Keratinocyte (primary cell): ENCODE measurements around the gene OR9G4.

Experiments used
- EZH2 ChIP-seq: IDR thresholded peaks from one replicate; pipeline ENCODE4 v1.6.1; 2012; ENCODE audit warnings: inconsistent platforms, mild to moderate bottlenecking, low read length, moderate library complexity
- TF ChIP-seq, protein P1 (sequence below), 3 experiments: IDR thresholded peaks in 1 of 3; conservative IDR thresholded peaks in 1 of 3; optimal IDR thresholded peaks in 1 of 3; 2 replicates in 2 of 3; 3 replicates in 1 of 3; pipeline versions ENCODE3 to v1.5.1; 2011; ENCODE audit warnings: low read length in 3 of 3, mild to moderate bottlenecking in 3 of 3, moderate library complexity in 2 of 3, control low read depth in 1 of 3, inconsistent platforms in 1 of 3; ENCODE audit not compliant: insufficient read depth in 2 of 3; ENCODE audit errors: extremely low read depth in 1 of 3

GRCh38 chr11:56764976-56765375 is 16.5 kb upstream of the OR9G4 start:
- TF ChIP-seq EZH2: no peak
- TF ChIP-seq, protein P1, sequence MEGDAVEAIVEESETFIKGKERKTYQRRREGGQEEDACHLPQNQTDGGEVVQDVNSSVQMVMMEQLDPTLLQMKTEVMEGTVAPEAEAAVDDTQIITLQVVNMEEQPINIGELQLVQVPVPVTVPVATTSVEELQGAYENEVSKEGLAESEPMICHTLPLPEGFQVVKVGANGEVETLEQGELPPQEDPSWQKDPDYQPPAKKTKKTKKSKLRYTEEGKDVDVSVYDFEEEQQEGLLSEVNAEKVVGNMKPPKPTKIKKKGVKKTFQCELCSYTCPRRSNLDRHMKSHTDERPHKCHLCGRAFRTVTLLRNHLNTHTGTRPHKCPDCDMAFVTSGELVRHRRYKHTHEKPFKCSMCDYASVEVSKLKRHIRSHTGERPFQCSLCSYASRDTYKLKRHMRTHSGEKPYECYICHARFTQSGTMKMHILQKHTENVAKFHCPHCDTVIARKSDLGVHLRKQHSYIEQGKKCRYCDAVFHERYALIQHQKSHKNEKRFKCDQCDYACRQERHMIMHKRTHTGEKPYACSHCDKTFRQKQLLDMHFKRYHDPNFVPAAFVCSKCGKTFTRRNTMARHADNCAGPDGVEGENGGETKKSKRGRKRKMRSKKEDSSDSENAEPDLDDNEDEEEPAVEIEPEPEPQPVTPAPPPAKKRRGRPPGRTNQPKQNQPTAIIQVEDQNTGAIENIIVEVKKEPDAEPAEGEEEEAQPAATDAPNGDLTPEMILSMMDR (optimal IDR thresholded peaks at IDR 0.05 in 1 of 3, IDR thresholded peaks at IDR 0.05 in 1 of 3, conservative IDR thresholded peaks at IDR 0.05 in 1 of 3; ENCODE audit: extremely low read depth in 1 of 3, insufficient read depth in 2 of 3, low read length in 3 of 3): no peak
